H1 (cell line): ENCODE results near the gene IKZF2.

Experiments used
- CTCF ChIP-seq, 3 experiments: IDR thresholded peaks; 1 replicate in 2 of 3; 2 replicates in 1 of 3; pipeline versions ENCODE4 v1.5.1 to v1.6.1; 2011; ENCODE audit warnings: low read length in 3 of 3, mild to moderate bottlenecking in 3 of 3, inconsistent platforms in 2 of 3, low read depth in 1 of 3, moderate library complexity in 1 of 3; ENCODE audit not compliant: insufficient read depth in 1 of 3; ENCODE audit errors: control extremely low read depth in 1 of 3
- EP300 ChIP-seq, 2 experiments: IDR thresholded peaks; 1 replicate in 1 of 2; 2 replicates in 1 of 2; pipeline ENCODE4 v1.6.1; 2011 to 2012; ENCODE audit warnings: low read depth in 2 of 2, low read length in 2 of 2, mild to moderate bottlenecking in 2 of 2, borderline replicate concordance in 1 of 2, inconsistent platforms in 1 of 2, moderate library complexity in 1 of 2
- HDAC2 ChIP-seq, 2 experiments: fragments of 300-600 bp in 1 of 2; sonication (generic) in 1 of 2; IDR thresholded peaks; 2 replicates each; pipeline ENCODE4 v1.6.1; 2011 to 2012; ENCODE audit warnings: low read depth in 2 of 2, low read length in 2 of 2, mild to moderate bottlenecking in 2 of 2, moderate library complexity in 2 of 2, borderline replicate concordance in 1 of 2, inconsistent platforms in 1 of 2
- KDM1A ChIP-seq: fragments of 200-600, 300-600 bp; sonication (generic); IDR thresholded peaks from 2 replicates; pipeline ENCODE4 v1.7.1; 2016; ENCODE audit warnings: mild to moderate bottlenecking, low read length, borderline replicate concordance
- KDM5A ChIP-seq: fragments of 200-600 bp; IDR thresholded peaks from 2 replicates; pipeline ENCODE4 v1.7.1; 2012; ENCODE audit warnings: mild to moderate bottlenecking, low read length, inconsistent platforms, mixed read lengths
- POLR2A ChIP-seq, 2 experiments: IDR thresholded peaks; 1 replicate in 1 of 2; 2 replicates in 1 of 2; pipeline ENCODE4 v1.6.1; 2011; ENCODE audit warnings: low read depth in 2 of 2, low read length in 2 of 2, mild to moderate bottlenecking in 2 of 2; ENCODE audit errors: control extremely low read depth in 1 of 2
- YY1 ChIP-seq: IDR thresholded peaks from 2 replicates; pipeline ENCODE4 v1.6.1; 2011; ENCODE audit warnings: low read depth, mild to moderate bottlenecking, low read length
- ZNF274 ChIP-seq: IDR thresholded peaks from 2 replicates; pipeline ENCODE4 v1.7.0; 2012; ENCODE audit warnings: low read length, borderline replicate concordance; ENCODE audit errors: extremely low read depth

GRCh38 chr2:213166109-213166508 is 14.7 kb upstream of the IKZF2 start:
- TF ChIP-seq EP300 (IDR thresholded peaks at IDR 0.05; ENCODE audit: borderline replicate concordance in 1 of 2, low read depth in 2 of 2, low read length in 2 of 2) (no peak), KDM1A (no peak), CTCF (IDR thresholded peaks at IDR 0.05; ENCODE audit: control extremely low read depth in 1 of 3, insufficient read depth in 1 of 3, low read depth in 1 of 3, low read length in 3 of 3) (no peak), HDAC2 (IDR thresholded peaks at IDR 0.05; ENCODE audit: borderline replicate concordance in 1 of 2, low read depth in 2 of 2, low read length in 2 of 2) (no peak), KDM5A (no peak), POLR2A (IDR thresholded peaks at IDR 0.05; ENCODE audit: control extremely low read depth in 1 of 2, low read depth in 2 of 2, low read length in 2 of 2) (no peak), ZNF274 (no peak), YY1 (no peak)
